CD4-positive, alpha-beta T cell (primary cell): ENCODE results near the gene RNF150. TPM values are rescaled to one million over a fixed set of nuclear protein-coding genes. Genes with fewer than 3 reads are reported as not detected.

Source experiments
- ATAC-seq: fragments of 200-7000 bp; cut with Tn5 transposase; one replicate; pipeline ENCODE4 v1.10.0; 2022; ENCODE audit warnings: mild to moderate bottlenecking; ENCODE audit not compliant: poor library complexity
- CTCF ChIA-PET: fragments of 350-600 bp; sonication (Branson Sonifier 250); formaldehyde crosslinking; loops from one replicate; lab custom pipeline; 2021; ENCODE audit warnings: antibody characterized with exemption, inconsistent platforms; lab: Charles Lee
- POLR2A ChIA-PET: fragments of 350-600 bp; sonication (Branson Sonifier 250); formaldehyde crosslinking; loops from one replicate; lab custom pipeline; 2021; ENCODE audit warnings: antibody characterized with exemption, inconsistent platforms; lab: Charles Lee
- DNase-seq, 14 experiments: peaks; one replicate each; pipeline ENCODE4 v3.0.0-alpha.2; 2013 to 2020; ENCODE audit warnings: mixed read lengths in 2 of 14
- H3K27ac ChIP-seq, 2 donors: one replicate each; pipeline versions ENCODE4 v1.5.1 to v1.7.0; 2013; ENCODE audit warnings: low read length in 2 of 2, low read depth in 1 of 2, mild to moderate bottlenecking in 1 of 2
- H3K27me3 ChIP-seq, 2 experiments: 1 replicate in 1 of 2; 2 replicates in 1 of 2; pipeline versions ENCODE4 v1.6.1 to v1.7.0; 2013; ENCODE audit warnings: low read length in 2 of 2, control low read depth in 1 of 2, mild to moderate bottlenecking in 1 of 2, moderate library complexity in 1 of 2; ENCODE audit not compliant: insufficient read depth in 2 of 2, control insufficient read depth in 1 of 2
- H3K36me3 ChIP-seq: one replicate; pipeline ENCODE4 v1.6.1; 2013; ENCODE audit warnings: low read length, control low read depth; ENCODE audit not compliant: insufficient read depth
- H3K4me1 ChIP-seq: one replicate; pipeline ENCODE4 v1.6.1; 2013; ENCODE audit warnings: low read length, control low read depth; ENCODE audit not compliant: insufficient read depth
- H3K4me3 ChIP-seq: one replicate; pipeline ENCODE4 v1.5.1; 2013; ENCODE audit warnings: mild to moderate bottlenecking, low read length, moderate library complexity
- H3K9me3 ChIP-seq, 2 experiments: 1 replicate in 1 of 2; 2 replicates in 1 of 2; pipeline versions ENCODE4 v1.6.1 to v1.7.0; 2013; ENCODE audit warnings: low read length in 2 of 2, mild to moderate bottlenecking in 2 of 2, control low read depth in 1 of 2, moderate library complexity in 1 of 2; ENCODE audit not compliant: control insufficient read depth in 1 of 2, insufficient read depth in 1 of 2
- H3K27ac Mint-ChIP-seq: one replicate; pipeline ENCODE4 v1.8.0; 2020; ENCODE audit warnings: mixed read lengths
- H3K27me3 Mint-ChIP-seq: one replicate; pipeline ENCODE4 v1.8.0; 2021; ENCODE audit warnings: mixed read lengths
- H3K36me3 Mint-ChIP-seq: one replicate; pipeline ENCODE4 v1.8.0; 2021; ENCODE audit warnings: low read depth, mixed read lengths
- H3K4me1 Mint-ChIP-seq: one replicate; pipeline ENCODE4 v1.8.0; 2021; ENCODE audit warnings: low read depth, mixed read lengths
- H3K4me3 Mint-ChIP-seq: one replicate; pipeline ENCODE4 v1.8.0; 2020; ENCODE audit warnings: mild to moderate bottlenecking, mixed read lengths
- H3K9me3 Mint-ChIP-seq: one replicate; pipeline ENCODE4 v1.8.0; 2020; ENCODE audit warnings: mixed read lengths
- CTCF ChIP-seq: fragments of 200-600 bp; IDR thresholded peaks from one replicate; pipeline ENCODE4 v1.8.0; 2022; ENCODE audit warnings: antibody characterized with exemption, mild to moderate bottlenecking
- intact Hi-C, 2 experiments: fragments of 100-400 bp; cut with DNase I in 1 of 2; cut with micrococcal nuclease in 1 of 2; formaldehyde crosslinking; loops; one replicate each; pipeline versions ENCODE4 v1.15.1 to v1.9.0; 2023 to 2025; cut with DNase I, micrococcal nuclease
- total RNA-seq, 174 experiments: library from RNA in 2 of 174; stranded (reverse) in 2 of 174; gene quantifications; one replicate each; pipeline ENCODE4 v1.2.3 and lab custom pipeline; 2021 to 2026

RNF150 gene
- total RNA-seq, 2 experiments from 2014 or later = not detected

- Mint-ChIP-seq H3K4me1 (no peaks in the 10 kb centered on the region), H3K27me3 (no peaks in the 10 kb centered on the region), H3K36me3 (no peaks in the 10 kb centered on the region), H3K9me3 (no peaks in the 10 kb centered on the region), H3K27ac (no peak overlapping the region), H3K4me3 (no peak overlapping the region)
- H3K4me1 ChIP-seq = no peaks in the 10 kb centered on the region
- H3K9me3 ChIP-seq = no peaks in the 10 kb centered on the region
- no peak overlapping the region for H3K4me3 ChIP-seq
- intact Hi-C loops = no loop called here
- POLR2A ChIA-PET = no interaction called here
- no peak overlapping the region for H3K27ac ChIP-seq
- ATAC-seq (no peak), DNase-seq (no peak)
- no peak for TF ChIP-seq CTCF
- no peaks in the 10 kb centered on the region for H3K27me3 ChIP-seq
- CTCF ChIA-PET = no interaction called here
- H3K36me3 ChIP-seq = no peaks in the 10 kb centered on the region
These were observed 119.4 kb downstream of the RNF150 start for GRCh38 chr4:141013899-141014298.

- H3K4me1 Mint-ChIP-seq = no peaks in the 10 kb centered on the region
- H3K4me3 ChIP-seq = no peak overlapping the region
- no peaks in the 10 kb centered on the region for H3K27me3 Mint-ChIP-seq
- CTCF ChIA-PET = no interaction called here
- DNase-seq (no peak), ATAC-seq (no peak)
- POLR2A ChIA-PET = no interaction called here
- intact Hi-C loops = no loop called here
- no peak overlapping the region for H3K27ac Mint-ChIP-seq
- H3K4me1 ChIP-seq = no peaks in the 10 kb centered on the region
- H3K27ac ChIP-seq = no peak overlapping the region
- H3K36me3 ChIP-seq = no peaks in the 10 kb centered on the region
- H3K4me3 Mint-ChIP-seq = no peak overlapping the region
- no peaks in the 10 kb centered on the region for H3K27me3 ChIP-seq
- H3K36me3 Mint-ChIP-seq = no peaks in the 10 kb centered on the region
- H3K9me3 ChIP-seq = no peaks in the 10 kb centered on the region
- TF ChIP-seq CTCF = no peak
- no peaks in the 10 kb centered on the region for H3K9me3 Mint-ChIP-seq
These were observed 121.4 kb downstream of the RNF150 start for GRCh38 chr4:141011901-141012315.

- POLR2A ChIA-PET = no interaction called here
- no peaks in the 10 kb centered on the region for H3K4me1 Mint-ChIP-seq
- ATAC-seq = no peak
These were observed 123.3 kb downstream of the RNF150 start for GRCh38 chr4:141009931-141010330.

More at GRCh38 chr4:141009931-141010330, 123.3 kb downstream of the RNF150 start:
- Mint-ChIP-seq H3K4me3 (no peak overlapping the region), H3K36me3 (no peaks in the 10 kb centered on the region), H3K27ac (no peak overlapping the region), H3K9me3 (no peaks in the 10 kb centered on the region), H3K27me3 (no peaks in the 10 kb centered on the region)
- Histone ChIP-seq H3K36me3 (no peaks in the 10 kb centered on the region), H3K27me3 (no peaks in the 10 kb centered on the region), H3K4me3 (no peak overlapping the region), H3K27ac (no peak overlapping the region), H3K9me3 (no peaks in the 10 kb centered on the region), H3K4me1 (no peaks in the 10 kb centered on the region)
- TF ChIP-seq CTCF = no peak
- DNase-seq = no peak
- CTCF ChIA-PET = no interaction called here
- intact Hi-C loops = no loop called here
